Forelimb muscle (tissue), 1 donor: ENCODE results near the gene HEPHL1. TPM values are rescaled to one million over a fixed set of nuclear protein-coding genes. Genes with fewer than 3 reads are reported as not detected.

Experiments used
- DNase-seq: peaks from one replicate; pipeline ENCODE4 v3.0.0-alpha.2; 2013; ENCODE audit warnings: low read depth
- polyA plus RNA-seq: library from polyadenylated mRNA; unstranded; fragments of 120-200 nt; gene quantifications from one replicate; pipeline ENCODE4 v1.2.1, GENCODE V29; 2013; ENCODE audit not compliant: insufficient read length

Gene HEPHL1
- polyA plus RNA-seq, 1 donor: 0.04 TPM

DNA sequence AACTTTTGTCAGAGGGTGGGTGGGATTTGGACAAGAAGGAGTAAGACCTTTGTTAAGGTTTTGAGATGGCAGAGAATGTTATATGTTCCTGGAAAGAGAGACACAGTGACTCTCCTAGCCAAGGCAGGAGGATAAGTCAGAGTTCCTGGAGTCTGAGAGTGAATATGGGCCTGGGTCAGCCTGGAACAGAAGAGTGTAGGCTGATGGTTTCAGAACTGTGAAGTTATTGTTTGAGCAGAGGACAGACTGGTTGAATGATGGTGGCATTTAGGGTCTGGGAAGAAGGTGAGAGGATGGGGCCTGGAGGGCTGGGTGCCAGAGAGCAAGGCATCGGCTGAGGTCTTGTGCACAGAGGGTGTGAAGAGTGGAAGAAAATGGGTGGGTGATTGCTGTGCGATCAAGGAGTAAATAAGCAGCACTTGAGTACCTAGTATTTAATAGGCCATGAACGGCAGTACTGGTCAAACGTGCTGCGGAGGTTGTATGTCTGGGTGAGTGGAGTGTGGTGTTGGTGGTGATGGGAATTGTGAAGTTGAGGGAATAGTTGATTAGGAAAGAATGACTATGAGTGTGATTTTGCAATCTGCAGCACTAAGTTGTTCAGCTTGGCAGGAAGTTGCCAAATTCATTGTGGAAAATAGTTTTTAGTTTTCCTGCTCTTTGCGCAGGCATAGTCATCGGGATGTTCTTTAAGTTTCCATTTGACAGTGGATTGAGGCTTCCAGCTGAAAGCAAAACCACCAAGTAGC, 109.3 kb downstream of the HEPHL1 start:
- no peak for DNase-seq

DNA sequence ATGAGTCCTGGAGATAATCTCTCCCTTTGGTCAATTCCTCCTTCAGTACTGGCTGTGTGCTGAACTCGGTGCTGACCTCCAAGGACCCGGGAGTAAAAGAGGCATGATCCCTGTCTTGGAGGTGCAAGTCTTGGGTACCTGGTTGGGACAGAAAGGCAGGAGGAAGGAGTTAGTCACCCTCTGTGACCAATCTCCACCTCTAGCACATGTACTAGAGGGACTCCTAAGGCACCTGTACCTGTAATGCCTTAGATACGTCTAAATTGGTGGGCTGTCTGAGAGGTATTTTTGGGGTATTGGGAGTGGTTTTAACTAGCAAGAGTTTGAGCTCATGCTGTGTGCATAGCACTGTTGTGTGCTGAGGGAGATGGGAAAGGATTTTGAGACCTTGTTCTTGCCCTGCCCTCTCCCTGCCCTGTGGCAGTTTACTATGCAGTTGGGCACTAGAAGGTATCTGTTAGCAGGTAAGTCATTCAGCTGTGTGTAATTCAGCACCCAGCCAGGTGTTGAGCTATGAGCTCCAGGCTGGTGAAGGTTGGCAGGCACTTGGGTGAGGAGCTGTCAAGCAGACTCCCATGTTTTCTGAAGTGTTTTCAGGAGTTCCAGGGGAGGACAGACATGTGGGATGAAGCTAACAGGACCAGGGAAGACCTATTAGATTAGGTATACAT, 110.0 kb downstream of the HEPHL1 start:
- DNase-seq: no peak

- no peak for DNase-seq
Observed at GRCh38 chr11:94131718-94132115, 110.6 kb downstream of the HEPHL1 start.

GRCh38 chr11:94132152-94132558, 111.0 kb downstream of the HEPHL1 start:
- DNase-seq: no peak

GRCh38 chr11:94132823-94133408, 111.8 kb downstream of the HEPHL1 start:
- DNase-seq: no peak

GRCh38 chr11:94133752-94134151, 112.6 kb downstream of the HEPHL1 start:
- DNase-seq: no peak

GRCh38 chr11:94134651-94135512, 113.7 kb downstream of the HEPHL1 start:
- DNase-seq: no peak

GRCh38 chr11:94139416-94139815, 118.3 kb downstream of the HEPHL1 start:
- DNase-seq: no peak

DNA sequence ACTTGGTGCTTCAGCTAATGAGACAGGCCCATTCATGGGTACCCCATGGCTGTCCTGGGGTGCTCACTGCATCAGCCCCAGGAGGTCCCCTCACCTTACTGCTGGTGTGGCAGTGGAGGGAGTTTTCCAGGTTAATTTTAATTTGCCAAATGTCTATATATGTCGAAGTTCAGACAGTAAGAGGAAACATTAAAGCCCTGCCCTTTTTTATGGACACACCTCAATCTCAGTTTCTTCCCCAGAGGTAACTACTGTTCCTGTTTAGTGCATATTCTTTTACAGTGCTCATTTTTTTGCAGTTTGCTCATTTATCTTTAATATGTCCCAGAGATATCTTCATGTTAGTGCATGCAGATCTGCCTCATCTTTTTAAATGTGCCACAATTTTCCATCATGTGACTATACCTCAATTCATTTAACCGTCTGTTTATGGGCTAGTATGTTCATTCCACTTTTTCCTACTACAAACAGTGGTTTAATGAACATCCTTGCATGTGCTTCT, 119.1 kb downstream of the HEPHL1 start:
- DNase-seq: no peak

- no peak for DNase-seq
Observed at GRCh38 chr11:94141511-94142307, 120.6 kb downstream of the HEPHL1 start.

GRCh38 chr11:94142308-94143281, 121.4 kb downstream of the HEPHL1 start:
- DNase-seq: no peak

- no peak for DNase-seq
Observed at GRCh38 chr11:94144216-94144615, 123.1 kb downstream of the HEPHL1 start.

DNA sequence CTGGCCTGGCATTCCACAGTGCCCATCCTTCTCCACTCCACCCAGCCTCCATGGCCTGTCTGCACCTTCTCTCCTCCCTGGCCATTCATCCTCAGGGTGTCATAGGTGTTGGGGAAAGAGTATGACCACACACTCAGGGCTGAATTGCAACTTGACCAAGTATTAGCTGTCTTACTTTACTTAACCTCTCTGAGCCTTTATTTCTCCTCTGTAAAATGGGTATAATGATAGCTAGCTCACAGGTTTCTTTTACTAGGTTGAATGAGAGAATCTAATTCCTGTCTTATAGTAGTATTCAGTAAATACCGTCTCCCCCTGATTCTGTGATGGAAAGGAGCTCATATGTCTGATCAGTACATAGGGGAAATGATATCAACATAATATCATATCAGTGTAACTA, 123.5 kb downstream of the HEPHL1 start:
- no peak for DNase-seq

GRCh38 chr11:94145431-94145830, 124.3 kb downstream of the HEPHL1 start:
- DNase-seq: no peak

DNA sequence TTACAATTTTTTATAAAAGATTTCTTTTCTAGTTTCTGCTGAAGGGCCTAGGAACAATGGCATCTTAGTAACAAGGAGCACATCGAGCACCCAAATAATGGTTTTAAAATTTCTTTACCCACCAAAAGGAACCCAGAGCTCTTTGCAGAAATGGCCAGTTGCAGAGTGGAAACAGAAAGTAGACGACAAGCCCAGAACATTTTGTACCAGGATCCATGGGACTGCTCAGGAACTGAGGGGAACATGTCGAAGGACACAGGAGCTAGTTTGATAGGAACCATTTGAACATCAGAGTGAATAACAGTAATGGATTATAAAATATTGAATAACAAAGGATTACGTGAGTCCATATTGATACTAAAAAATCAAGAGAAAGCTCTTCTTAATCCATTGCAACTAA, 124.8 kb downstream of the HEPHL1 start:
- DNase-seq: no peak

GRCh38 chr11:94147433-94147845, 126.3 kb downstream of the HEPHL1 start:
- no peak for DNase-seq

DNA sequence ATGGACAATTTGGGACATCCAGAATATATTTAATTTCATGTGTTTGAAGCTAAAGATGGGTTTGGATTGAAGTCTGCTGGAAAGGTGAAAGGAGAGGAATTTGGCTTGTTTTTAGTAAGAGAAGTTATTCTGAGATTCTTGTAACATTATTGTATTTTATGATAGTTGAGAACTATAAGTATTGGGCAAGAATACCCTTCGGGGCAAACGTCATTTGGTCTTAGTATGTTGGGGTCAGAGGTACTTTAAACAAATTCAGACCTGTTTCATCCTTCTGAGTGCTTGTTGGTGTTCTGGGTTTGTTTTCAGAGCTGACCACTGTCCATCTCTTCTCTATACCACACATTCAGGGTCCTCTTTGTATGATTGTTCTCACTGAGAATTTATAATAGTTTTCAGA, 127.0 kb downstream of the HEPHL1 start:
- no peak for DNase-seq

DNA sequence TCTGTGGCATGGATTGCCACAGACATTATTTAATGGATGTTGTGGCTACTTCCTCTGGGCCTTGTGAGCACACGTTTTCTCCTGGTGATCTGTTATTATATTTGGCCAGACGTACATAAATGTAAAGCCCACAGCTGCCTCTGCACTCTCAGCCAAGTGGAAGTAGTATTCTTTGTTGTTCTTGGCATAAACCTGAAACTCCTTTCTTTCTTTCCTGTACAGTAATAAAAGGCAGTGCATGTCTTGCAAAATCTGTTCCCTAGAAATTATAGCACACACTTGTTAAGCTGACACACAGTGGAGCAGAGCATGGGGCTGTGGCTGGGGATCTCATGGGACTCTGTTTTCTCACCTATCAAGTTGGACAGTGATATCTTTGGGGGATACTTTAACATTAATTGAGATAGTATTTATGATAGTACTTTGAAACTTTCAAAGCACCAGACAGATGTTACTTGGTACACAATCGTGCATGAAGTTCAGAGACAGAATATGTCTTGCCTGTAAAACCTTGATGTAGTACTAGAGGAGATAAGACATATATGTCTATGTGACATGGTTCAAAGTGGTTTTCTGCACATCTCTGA, 128.4 kb downstream of the HEPHL1 start:
- no peak for DNase-seq

DNA sequence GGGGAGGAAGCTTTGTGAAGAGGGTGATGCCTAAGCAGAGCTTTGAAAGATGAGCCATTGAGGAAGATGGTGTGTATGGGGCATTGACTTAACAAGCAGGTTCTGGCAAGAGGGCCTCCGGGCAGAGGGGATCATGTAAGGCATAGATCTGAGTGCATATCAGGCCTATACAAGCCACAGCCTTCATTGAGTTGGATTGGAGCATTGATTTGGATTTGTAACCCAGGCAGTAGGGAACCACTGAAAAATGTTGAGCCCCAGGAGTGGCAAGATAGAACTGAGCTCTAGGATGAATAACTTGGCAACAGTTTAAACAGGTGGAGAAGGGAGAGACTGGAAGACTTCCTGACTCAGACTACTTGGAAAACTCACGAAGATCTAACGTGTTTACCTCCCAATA, 128.9 kb downstream of the HEPHL1 start:
- no peak for DNase-seq
